Stimulated activated CD8-positive, alpha-beta memory T cell treated with anti-CD3 and anti-CD28 coated beads, Interleukin-4, amount 100 ng/mL, for 48 hours (primary cell): ENCODE measurements around the gene IDI1.
"Not testable (repeated sequence)": the region's sequence is repeated elsewhere in the genome, so short reads cannot be mapped to it uniquely, and the experiment has no call there.

Experiments
- DNase-seq: peaks from one replicate; pipeline ENCODE4 v3.0.0-alpha.2; 2020

IDI1 gene

DNA sequence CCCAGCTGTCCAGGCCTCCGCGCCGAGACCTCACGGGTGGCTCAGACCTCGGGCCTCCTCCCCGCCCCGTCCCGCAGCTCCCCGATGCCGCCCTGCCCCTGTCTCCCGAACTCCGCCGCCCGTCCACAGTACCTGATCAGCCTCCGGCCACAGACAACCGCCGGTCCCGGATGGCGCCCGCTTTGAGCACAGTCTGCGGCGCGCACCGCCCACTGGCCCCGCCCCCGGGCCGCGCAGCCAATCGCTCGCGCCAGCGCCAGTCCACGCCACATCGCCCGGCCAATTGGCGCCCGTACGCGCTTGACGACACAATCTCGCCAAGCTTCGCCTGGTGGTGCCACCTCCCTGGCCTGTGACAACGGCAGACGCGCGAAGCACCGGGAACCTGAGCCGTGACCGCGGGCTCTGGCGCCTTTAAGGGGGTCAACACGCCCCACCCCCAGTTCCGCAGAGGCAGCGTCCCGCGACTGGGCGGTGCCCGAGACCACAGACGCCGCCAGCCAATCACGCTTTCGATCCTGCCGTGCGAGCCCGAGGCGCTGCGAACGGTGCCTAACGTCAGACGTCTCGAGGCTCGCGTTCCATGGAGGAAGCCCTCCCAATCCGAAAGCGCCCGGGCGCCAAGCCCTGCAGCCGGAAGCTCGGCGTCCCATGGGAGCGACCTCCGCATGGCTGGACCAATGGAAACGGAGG lies at the start of gene IDI1:
IDI1 (minus strand) TSS at position 388 of the 693 bp plus-strand sequence; CDS start at position 272, 116 bp downstream.
- DNase-seq, result peak; percentile 96

DNA sequence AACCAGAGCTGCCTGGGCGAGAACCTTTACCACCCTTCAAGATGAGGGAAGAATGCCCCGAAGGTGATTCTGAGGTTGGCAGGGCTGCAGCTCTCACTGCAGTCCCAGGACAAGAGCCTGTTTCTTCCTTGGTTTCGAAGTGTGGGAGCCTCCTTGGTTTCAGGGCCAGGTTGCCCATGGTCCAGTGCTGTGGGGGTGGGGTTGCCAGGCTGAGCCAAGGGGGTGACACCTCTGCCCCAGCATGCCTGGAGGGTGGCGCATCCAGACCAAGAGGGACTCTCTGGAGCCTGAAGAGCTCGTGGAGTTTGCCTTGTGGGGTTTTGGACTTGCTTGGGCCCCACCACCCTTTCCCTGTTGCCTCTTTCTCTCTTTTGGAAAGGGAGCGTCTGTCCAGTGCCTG lies 48.5 kb upstream of the IDI1 start:
- no peak for DNase-seq

GRCh38 chr10:1096287-1096889 lies 47.5 kb upstream of the IDI1 start:
- DNase-seq, result no peak

DNA sequence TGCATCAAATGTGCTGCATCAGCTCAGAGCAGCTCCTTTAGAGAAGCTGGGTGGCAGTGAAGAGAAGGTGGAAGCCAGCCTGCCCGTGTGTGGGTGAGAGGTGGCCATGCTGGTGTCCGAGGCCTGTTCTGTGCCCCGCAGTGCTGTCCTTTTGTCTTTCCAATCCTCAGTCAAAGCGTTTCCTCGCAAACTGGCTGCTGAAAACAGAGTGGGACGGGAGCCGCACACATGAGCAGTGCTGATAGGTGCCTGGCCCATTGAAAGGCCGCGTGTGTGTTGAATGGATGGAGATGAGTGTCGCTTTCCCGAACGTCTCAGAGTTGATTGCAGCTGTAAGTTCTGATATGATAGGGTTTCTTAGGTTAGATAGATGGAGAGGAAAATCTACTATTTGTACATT lies 46.6 kb upstream of the IDI1 start:
- no peak for DNase-seq

DNA sequence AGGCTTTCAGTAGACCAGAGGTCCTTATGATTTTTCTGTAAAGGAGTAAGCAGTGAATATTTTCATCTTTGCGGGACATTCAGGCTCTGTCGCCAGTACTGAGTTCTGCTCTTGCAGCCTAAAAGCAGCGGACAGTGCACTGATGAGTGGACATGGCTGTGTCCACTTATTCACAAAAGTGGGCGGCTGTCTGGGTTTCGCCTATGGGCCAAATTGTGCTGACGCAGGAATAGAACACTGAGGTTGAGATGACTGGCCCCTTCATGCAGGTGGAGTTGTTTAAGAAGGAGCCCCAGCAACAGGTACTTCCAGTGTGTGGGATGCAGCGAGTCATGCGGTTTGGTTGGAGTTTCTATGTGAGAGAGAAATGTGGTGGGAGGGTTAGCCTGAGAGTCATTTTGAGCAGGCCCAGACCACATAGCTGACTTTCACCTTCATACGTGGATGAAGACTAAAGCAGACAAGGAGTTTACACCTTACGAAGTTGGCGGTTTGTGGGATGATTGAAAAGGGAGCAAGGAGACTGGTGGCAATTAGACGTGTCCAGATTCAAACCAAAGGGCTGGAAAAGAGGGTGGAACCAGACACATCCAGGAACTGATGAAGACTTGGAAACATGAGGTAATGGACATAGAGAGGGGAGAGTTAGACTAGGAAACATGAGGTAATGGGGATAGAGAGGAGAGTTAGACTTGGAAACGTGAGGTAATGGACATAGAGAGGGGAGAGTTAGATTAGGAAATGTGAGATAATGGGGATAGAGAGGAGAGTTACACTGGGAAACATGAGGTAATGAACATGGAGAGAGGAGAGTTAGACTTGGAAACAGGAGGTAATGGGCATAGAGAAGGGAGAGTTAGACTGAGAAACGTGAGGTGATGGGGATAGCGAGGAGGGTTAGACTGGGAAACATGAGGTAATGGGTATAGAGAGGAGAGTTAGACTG lies 45.5 kb upstream of the IDI1 start:
- peak; percentile 83 for DNase-seq

DNA sequence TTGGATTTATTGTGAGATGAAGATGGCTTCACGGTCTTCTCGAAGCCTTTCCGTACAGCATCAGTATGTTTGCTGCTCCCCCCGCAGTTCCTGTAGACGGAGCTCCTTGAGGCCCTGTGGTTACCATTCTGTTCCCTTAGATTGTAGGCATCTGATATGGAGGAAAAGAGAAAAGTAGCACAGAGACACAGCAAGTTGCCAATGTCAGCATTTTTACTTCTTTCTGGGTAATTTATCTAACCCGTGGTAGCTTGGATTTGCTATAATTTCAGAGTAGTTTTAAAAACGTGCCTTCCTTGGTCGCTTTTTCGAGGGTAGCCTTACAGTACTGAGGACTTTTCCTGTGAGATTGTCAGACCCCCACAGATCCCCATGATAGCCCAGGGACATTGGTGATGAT lies 44.8 kb upstream of the IDI1 start:
- DNase-seq, result no peak

- no peak for DNase-seq
Observed at GRCh38 chr10:1090696-1091095, 41.8 kb upstream of the IDI1 start.

- DNase-seq, result peak; percentile 17
Observed at GRCh38 chr10:1089017-1089689, 40.2 kb upstream of the IDI1 start.

GRCh38 chr10:1086787-1087186 lies 37.9 kb upstream of the IDI1 start:
- no peak for DNase-seq

GRCh38 chr10:1085258-1085657 lies 36.3 kb upstream of the IDI1 start:
- DNase-seq, result no peak

GRCh38 chr10:1084011-1084950 lies 35.4 kb upstream of the IDI1 start:
- DNase-seq, result no peak

DNA sequence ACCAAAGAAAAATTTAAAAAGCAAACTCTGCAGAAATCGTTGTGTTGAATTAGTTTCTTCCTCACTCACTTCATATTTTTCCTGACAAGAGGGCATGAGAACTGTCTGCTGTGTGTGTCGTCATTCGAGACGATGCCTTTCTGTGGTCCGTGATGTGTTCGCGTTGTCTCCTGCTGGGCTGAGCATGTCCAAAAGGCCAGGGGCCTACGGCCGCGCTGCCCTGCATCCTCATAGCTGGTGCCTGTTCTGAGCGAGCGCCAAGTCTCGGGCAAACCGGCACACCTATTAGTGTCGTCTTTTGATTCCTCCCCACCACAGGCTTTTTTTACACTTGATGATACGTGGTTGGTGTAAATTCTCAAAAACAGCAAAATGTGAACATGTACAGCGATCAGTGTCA lies 34.7 kb upstream of the IDI1 start:
- no peak for DNase-seq

GRCh38 chr10:1078668-1079067 lies 29.7 kb upstream of the IDI1 start:
- DNase-seq, result no peak

DNA sequence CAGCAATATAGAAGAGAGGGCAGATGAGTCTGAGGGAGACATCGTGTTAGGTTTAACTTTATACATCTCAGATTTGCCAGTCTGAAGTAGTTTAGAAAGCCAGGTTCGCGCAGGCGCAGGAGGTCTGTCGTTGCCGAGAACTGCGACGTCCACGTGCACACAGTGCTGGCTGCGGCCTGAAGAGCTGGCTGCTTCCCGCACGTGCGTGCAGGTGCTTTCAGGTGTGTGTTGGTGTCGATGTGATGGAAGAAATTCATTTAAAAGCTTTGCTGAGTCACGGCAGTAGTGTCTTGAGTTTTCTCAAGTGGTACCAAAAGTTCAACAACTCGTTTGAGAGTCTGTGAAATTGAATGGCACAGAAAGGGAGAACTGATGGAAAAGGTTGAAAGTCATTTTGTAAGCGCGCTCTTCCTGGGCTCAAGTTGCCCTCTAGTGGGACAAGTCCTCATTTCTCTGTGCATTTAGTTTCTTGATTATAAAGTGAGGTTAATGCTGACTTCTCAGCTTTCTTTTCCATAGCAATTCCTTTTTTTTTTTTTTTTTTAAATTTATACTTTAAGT lies 25.9 kb upstream of the IDI1 start:
- DNase-seq, result no peak

- DNase-seq, result no peak
Observed at GRCh38 chr10:1074052-1074747, 25.3 kb upstream of the IDI1 start.

DNA sequence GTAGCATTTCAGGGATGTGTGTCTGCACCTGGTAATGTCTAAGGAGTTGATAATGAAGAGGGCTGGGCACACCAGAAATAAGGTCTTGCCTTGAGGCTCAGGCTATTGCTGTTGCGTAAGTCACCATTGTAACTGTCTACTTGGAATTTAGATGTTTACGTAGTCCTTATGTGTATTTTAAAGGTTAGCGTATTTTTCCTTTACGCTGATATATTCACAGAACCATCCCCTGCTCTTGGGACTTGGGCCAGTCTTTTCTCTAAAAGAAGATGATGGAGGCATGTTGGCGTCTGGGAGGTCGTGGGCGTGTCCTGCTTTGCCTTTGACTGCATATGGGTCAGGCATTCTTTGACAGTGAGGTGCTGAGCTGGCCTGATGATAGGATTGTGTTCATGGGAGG lies 22.0 kb upstream of the IDI1 start:
- no peak for DNase-seq

DNA sequence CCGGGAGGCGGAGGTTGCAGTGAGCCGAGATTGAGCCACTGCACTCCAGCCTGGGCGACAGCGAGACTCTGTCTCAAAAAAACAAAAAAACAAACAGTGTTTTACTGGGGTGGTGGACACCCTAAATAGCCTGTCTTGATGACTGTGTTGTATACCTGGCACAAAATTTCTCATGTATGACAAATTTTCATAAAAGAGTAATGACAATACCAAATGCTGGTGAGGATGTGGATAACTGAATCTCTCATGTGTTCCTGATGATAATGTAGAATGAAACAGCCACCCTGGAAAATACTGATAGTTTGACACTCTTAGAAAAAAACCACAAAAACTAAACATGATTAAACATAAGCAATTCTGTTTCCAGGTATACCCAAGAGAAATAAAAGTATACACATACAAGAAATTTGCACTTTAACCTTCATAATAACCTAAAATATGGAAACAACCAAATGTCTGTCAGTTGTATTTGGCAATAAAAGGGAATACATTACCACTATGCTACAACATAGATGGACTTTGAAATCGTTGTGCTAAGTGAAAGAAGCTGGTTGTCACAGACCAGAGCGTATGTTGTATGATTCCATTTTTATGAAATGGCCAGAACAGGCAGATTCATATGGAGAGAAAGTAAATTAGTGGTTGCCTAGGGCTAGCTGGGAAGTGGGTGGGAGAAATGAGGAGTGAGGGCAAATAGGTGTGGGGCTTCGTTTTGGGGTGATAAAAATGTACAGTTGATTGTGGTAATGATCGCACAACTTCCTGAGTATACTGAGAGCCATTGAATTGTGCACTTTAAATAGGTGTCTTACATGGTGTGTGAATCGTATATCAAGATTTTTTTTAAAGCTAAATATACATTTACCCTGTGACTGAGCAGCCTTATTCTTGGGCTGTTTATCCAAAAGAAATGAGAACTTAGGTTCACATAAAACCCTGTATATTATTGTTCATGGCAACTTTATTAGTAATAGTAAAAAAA lies 19.8 kb upstream of the IDI1 start:
- no peak for DNase-seq

GRCh38 chr10:1066734-1067133 lies 17.8 kb upstream of the IDI1 start:
- DNase-seq, result not testable (repeated sequence)

DNA sequence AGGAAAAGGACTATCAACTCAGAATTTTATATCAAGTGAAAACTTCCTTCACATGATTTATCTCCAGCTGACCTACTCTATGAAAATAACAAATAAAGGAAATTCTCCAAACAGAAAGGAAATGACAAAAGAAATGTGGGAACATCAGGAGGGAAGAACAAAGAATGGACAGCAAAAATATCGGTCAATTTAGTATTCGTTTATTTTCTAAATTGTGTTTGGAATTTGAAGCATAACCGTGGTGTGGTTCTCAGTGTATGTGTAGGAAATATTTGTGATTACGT lies 16.0 kb upstream of the IDI1 start:
- DNase-seq, result no peak
